HT-29 (cell line): Measurements from ENCODE around the gene MIEF1. TPM values are rescaled to one million over a fixed set of nuclear protein-coding genes. Genes with fewer than 3 reads are reported as not detected.

Source experiments
- DNase-seq: peaks from one replicate; pipeline ENCODE4 v3.0.0-alpha.2; 2015; ENCODE audit warnings: low spot score
- total RNA-seq: library from RNA; depleted of rRNA; stranded (reverse); fragments of >200 nt; shearing (Covaris generic); gene quantifications from 2 replicates; pipeline ENCODE4 v1.2.3, GENCODE V29; 2014

The MIEF1 gene
- total RNA-seq, 1 experiment from 2014 or later, result 16.9 TPM

GRCh38 chr22:39528080-39528661 is 26.1 kb downstream of the MIEF1 start:
- no peak for DNase-seq

DNA sequence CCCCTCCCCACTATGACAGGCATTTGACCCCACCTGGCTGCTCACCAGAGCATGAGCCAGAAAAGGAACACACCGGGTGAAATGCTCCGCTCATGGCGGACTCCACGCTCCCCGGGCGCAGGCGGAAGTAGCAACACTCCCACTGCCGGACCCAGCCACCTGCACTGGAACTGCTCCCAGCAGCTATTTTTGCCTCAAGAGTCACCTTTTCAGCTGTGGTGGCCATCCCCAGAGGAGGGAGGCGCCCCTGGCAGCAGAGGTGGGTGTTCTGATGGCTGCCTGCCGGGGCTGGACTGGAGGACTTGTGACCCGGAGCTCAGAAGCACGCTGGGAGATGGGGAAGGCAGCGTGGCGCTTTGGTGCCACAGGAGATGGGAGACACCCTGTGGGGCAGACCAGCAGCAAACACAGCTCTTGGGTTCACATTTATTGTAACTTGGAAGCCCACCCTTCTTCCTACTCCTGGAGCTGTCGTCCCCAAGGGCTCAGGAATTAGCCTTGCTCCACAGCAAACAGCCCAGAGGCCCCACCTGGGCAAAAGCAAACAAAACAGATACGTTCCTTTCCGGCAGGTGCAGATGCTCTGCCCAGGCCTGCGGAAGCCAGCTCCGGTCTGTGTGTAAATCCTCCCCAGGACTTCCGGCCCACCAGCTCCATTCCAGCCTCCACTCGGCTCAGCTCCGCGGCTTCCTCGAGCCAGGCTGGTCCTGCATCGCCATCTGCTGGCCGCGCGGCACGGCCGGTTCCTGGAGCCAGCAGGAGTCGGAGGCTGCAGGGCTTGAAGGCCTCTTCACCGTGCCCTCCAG is 26.8 kb downstream of the MIEF1 start:
- peak; percentile 92 for DNase-seq

- DNase-seq, result no peak
Measured at GRCh38 chr22:39529487-39529851, 27.4 kb downstream of the MIEF1 start.

DNA sequence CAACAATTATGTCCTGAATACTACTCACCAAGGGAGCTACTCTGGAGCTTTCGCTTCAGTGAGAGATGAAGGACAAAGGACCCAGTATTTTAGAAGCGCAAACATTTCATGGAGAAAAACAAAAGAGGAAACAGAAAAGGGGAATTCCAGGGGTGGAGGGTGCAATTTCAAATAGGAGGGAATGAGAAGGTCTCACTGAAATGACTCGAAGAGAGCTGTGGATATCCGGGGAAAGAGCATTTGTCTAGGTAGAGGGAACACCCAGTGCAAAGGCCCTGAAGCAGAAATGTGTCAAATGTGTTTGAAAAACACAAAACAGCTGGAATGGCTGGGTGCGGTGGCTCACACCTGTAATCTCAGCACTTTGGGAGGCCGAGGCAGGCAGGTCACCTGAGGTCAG is 28.0 kb downstream of the MIEF1 start:
- no peak for DNase-seq

- peak; percentile 60 for DNase-seq
Measured at GRCh38 chr22:39530692-39531331, 28.7 kb downstream of the MIEF1 start.

GRCh38 chr22:39532215-39533073 is 30.4 kb downstream of the MIEF1 start, which contains the start of gene RPS19BP1:
TSS of gene RPS19BP1 (minus strand) at chr22:39532748. CDS start at chr22:39532738, 10 bp downstream.
- DNase-seq, result peak; percentile 97

GRCh38 chr22:39534092-39534506 is 32.0 kb downstream of the MIEF1 start:
- DNase-seq, result no peak

DNA sequence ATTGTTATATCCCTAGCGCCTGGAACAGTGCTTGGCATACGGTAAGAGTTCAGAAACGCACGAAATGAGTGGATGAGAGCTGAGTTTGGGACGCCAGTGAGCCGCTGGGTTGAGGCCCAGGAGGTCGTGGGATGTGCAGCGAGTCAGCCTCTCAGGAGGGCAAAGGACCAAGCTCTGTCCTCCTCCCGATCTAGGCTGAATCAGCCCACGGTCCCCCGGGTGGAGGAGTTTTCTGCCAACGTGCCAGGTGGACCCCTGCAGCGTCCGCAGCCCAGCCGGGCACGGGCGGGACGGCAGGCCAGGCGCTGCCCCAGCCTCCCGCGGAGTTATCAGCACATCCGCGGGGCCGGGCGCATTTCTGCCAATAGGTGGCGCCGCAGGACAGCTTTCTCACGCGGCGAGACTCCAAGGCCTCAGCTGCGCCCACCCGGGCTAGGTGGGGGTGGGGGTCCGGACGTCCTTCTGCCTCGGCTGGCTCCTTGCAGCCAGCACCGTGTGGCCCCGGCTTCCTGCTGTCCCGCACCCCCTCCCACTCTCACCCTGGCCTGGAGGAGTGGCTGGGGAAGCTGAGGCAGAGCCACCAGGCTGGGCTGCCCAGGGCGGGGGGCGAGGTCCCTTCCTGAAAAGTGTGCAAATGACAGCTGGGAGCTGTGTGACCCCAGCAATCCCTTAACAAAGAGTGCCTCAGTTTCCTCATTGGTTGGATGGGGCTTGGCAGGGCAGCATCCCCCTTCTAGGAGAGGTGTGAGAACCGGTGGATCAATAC is 32.7 kb downstream of the MIEF1 start:
- peak; percentile 58 for DNase-seq

GRCh38 chr22:39535357-39535725 is 33.3 kb downstream of the MIEF1 start:
- no peak for DNase-seq

- DNase-seq, result no peak
Measured at GRCh38 chr22:39535831-39536449, 33.9 kb downstream of the MIEF1 start.

- no peak for DNase-seq
Measured at GRCh38 chr22:39536711-39537110, 34.6 kb downstream of the MIEF1 start.

DNA sequence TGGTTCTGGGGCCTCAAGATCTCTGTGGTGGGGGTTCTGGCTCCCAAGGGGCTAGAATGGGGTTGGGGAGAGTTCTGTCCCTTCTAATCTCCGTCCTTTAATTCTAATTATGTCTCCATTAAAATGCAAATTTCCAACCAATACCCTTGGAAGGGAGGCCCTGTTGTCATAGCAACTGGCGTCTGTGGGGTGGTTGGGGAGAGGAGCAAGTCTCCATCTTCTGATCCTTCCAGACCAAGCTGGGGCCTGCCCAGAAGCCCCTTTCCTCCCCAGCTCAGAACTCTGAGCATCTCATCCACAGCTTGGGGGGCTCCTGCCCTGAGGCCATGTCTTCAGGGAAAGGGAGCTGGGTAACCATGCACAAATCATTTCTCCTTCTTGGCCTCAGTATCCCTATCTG is 35.9 kb downstream of the MIEF1 start:
- no peak for DNase-seq

GRCh38 chr22:39543095-39543494 is 41.0 kb downstream of the MIEF1 start:
- DNase-seq, result no peak

GRCh38 chr22:39545386-39546365 is 43.6 kb downstream of the MIEF1 start:
- DNase-seq, result peak; percentile 57

DNA sequence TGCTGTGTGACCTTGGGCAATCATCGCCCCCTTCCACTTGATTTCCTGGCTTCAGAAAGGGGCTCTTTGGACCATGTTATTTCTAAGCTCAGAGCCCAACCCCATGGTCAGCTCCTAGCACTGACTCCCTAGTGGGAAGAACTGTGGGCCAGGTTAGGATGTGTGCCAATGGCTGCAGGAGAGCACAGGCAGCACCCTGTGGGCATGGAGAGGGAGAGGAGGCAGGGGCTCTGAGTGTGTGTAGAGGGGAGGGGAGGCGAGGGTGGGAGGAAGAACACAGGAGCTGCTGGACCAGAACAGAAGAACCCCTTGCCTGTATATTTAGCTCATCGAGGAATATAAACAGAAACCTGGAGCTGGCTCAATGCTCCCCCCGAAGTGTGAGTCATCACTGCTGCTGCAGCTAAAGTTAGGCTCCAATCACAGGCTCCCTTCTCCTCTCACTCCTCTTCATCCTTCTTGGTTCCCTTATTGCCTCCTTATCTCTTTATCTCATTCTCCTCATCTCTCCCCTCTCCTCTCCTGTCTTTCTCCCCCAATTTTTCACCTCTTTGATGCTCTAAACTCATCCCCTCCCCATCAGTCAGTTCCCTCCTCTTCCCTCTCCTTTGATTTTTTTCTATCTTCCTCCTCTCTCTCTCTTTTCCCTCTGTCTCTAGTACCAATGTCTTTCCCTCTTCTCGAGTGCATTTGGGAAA is 44.9 kb downstream of the MIEF1 start:
- DNase-seq, result no peak

GRCh38 chr22:39547587-39547947 is 45.5 kb downstream of the MIEF1 start:
- DNase-seq, result no peak

GRCh38 chr22:39553429-39553828 is 51.3 kb downstream of the MIEF1 start:
- DNase-seq, result no peak

- DNase-seq, result no peak
Measured at GRCh38 chr22:39554151-39554550, 52.1 kb downstream of the MIEF1 start.
